AG09319 (cell line): ENCODE measurements around the gene CCDC87.
"Not testable (repeated sequence)": the region's sequence is repeated elsewhere in the genome, so short reads cannot be mapped to it uniquely, and the experiment has no call there.

ENCODE experiments used
- DNase-seq: peaks from one replicate; pipeline ENCODE4 v3.0.0-alpha.2; 2010; ENCODE audit warnings: low read depth; ENCODE audit errors: extremely low read depth
- CTCF ChIP-seq: IDR thresholded peaks from 2 replicates; pipeline ENCODE4 v1.5.1; 2011; ENCODE audit warnings: low read depth, mild to moderate bottlenecking, inconsistent platforms, low read length, moderate library complexity

Gene CCDC87

GRCh38 chr11:66543263-66544107 is 49.4 kb downstream of the CCDC87 start:
- DNase-seq: no peak
- TF ChIP-seq CTCF: peak; percentile 35

DNA sequence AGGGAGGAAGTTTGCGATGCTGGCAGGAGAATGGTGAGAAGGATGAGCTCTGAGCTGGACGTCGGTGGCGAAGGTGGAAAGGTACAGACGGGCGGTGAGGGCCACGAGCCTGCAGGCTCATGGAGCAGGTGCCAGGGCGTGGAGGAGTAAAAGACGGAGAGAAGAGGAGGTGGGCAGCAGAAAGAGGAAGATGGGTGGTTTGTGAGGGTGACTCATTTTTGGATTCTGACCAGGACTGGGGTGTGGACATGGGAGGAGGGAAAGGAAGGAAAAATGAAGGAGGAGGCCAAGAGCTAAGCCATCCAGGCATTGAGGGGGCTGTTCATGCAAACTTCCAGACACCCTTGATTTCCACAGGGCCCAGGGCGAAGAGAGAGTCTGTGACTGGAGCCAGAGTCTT is 50.5 kb downstream of the CCDC87 start:
- TF ChIP-seq CTCF: no peak
- DNase-seq: no peak

- no peak for TF ChIP-seq CTCF
- DNase-seq: no peak
These were observed 51.0 kb downstream of the CCDC87 start for GRCh38 chr11:66541892-66542291.

- not testable (repeated sequence) for DNase-seq
These were observed 52.3 kb downstream of the CCDC87 start for GRCh38 chr11:66540598-66540997.
